SK-N-SH (cell line): ENCODE results near the gene SLC24A4. TPM values are rescaled to one million over a fixed set of nuclear protein-coding genes. Genes with fewer than 3 reads are reported as not detected.

Experiments
- CTCF ChIA-PET: fragments of 300-600, 350-600 bp; formaldehyde crosslinking; extraction: SDS; loops from one replicate; lab custom pipeline; 2021; lab: Yijun Ruan, JAX
- POLR2A ChIA-PET: fragments of 350-600 bp; sonication (Branson Sonifier 250); formaldehyde crosslinking; extraction: SDS; loops from one replicate; lab custom pipeline; 2020; ENCODE audit warnings: antibody characterized with exemption, inconsistent platforms; lab: Yijun Ruan, JAX
- DNase-seq: peaks from one replicate; pipeline ENCODE4 v3.0.0; 2012
- H2AFZ ChIP-seq: fragments of 200-600 bp; sonication (generic); 2 replicates; pipeline ENCODE4 v1.8.1; 2016; ENCODE audit warnings: antibody characterized with exemption, mild to moderate bottlenecking, low read depth
- H3F3A ChIP-seq: fragments of 200-600 bp; sonication (generic); replicated peaks from 2 replicates; pipeline ENCODE3; 2016; ENCODE audit warnings: antibody characterized with exemption, mild to moderate bottlenecking; ENCODE audit not compliant: insufficient read depth
- H3K27ac ChIP-seq, 2 experiments: fragments of 200-500 bp in 1 of 2; fragments of 200-600 bp in 1 of 2; sonication (Bioruptor generic) in 1 of 2; sonication (generic), shearing (Covaris generic) in 1 of 2; 2 replicates each; pipeline versions ENCODE4 v1.5.1 to v1.6.1; 2014 to 2016; ENCODE audit warnings: low read depth in 2 of 2, inconsistent platforms in 1 of 2, low read length in 1 of 2, mild to moderate bottlenecking in 1 of 2, mixed read lengths in 1 of 2
- H3K27me3 ChIP-seq: fragments of 200-600 bp; sonication (generic), shearing (Covaris generic); 2 replicates; pipeline ENCODE4 v1.6.1; 2016; ENCODE audit warnings: mixed run types; ENCODE audit not compliant: insufficient read depth
- H3K36me3 ChIP-seq, 2 experiments: fragments of 200-500 bp in 1 of 2; fragments of 200-600 bp in 1 of 2; sonication (Bioruptor generic) in 1 of 2; sonication (generic) in 1 of 2; replicated peaks in 1 of 2; 2 replicates each; pipeline versions ENCODE3 to v1.5.1; 2014 to 2016; ENCODE audit warnings: low read length in 1 of 2, mild to moderate bottlenecking in 1 of 2; ENCODE audit not compliant: insufficient read depth in 2 of 2, control insufficient read depth in 1 of 2
- H3K4me1 ChIP-seq, 2 experiments: fragments of 200-500 bp in 1 of 2; fragments of 200-600 bp in 1 of 2; sonication (Bioruptor generic) in 1 of 2; sonication (generic), shearing (Covaris generic) in 1 of 2; 2 replicates each; pipeline versions ENCODE4 v1.5.1 to v1.6.1; 2014 to 2016; ENCODE audit warnings: low read depth in 1 of 2, low read length in 1 of 2, mixed run types in 1 of 2; ENCODE audit not compliant: insufficient read depth in 2 of 2, control insufficient read depth in 1 of 2
- H3K4me2 ChIP-seq: fragments of 200-600 bp; sonication (generic), shearing (Covaris generic); 2 replicates; pipeline ENCODE4 v1.6.1; 2017; ENCODE audit warnings: mixed run types
- H3K4me3 ChIP-seq, 2 experiments: fragments of 200-500 bp in 1 of 2; fragments of 200-600 bp in 1 of 2; sonication (Bioruptor generic) in 1 of 2; sonication (generic), shearing (Covaris generic) in 1 of 2; 2 replicates each; pipeline versions ENCODE4 v1.5.1 to v1.8.1; 2014 to 2016; ENCODE audit warnings: low read depth in 2 of 2, inconsistent platforms in 1 of 2, low read length in 1 of 2, mild to moderate bottlenecking in 1 of 2, mixed read lengths in 1 of 2, moderate library complexity in 1 of 2
- H3K79me2 ChIP-seq: fragments of 200-600 bp; sonication (generic); 2 replicates; pipeline ENCODE4 v1.8.1; 2017; ENCODE audit warnings: mild to moderate bottlenecking; ENCODE audit not compliant: insufficient read depth
- H3K9ac ChIP-seq: fragments of 200-600 bp; sonication (generic); 2 replicates; pipeline ENCODE4 v1.6.1; 2017; ENCODE audit warnings: mixed run types
- H3K9me2 ChIP-seq: fragments of 200-600 bp; sonication (generic); 2 replicates; pipeline ENCODE4 v1.6.1; 2017; ENCODE audit warnings: mixed run types
- H3K9me3 ChIP-seq: fragments of 200-600 bp; sonication (generic); 2 replicates; pipeline ENCODE4 v1.6.1; 2017; ENCODE audit warnings: mixed run types, mild to moderate bottlenecking, moderate library complexity
- H4K20me1 ChIP-seq: fragments of 200-600 bp; sonication (generic); 2 replicates; pipeline ENCODE4 v1.6.1; 2017; ENCODE audit warnings: mild to moderate bottlenecking, mixed run types; ENCODE audit not compliant: insufficient read depth
- CHD2 ChIP-seq: fragments of 150-350 bp; IDR thresholded peaks from 2 replicates; pipeline ENCODE4 v1.6.1; 2018; ENCODE audit warnings: low read length; ENCODE audit not compliant: partially characterized antibody
- EZH2phosphoT487 ChIP-seq: fragments of 200-600 bp; sonication (generic); IDR thresholded peaks from 2 replicates; pipeline ENCODE4 v1.6.1; 2017; ENCODE audit warnings: low read depth, mixed run types, mild to moderate bottlenecking, antibody characterized with exemption, moderate library complexity, borderline replicate concordance
- FOXM1 ChIP-seq: IDR thresholded peaks from 2 replicates; pipeline ENCODE4 v1.4.0; 2012; ENCODE audit warnings: low read depth, mild to moderate bottlenecking
- GABPA ChIP-seq: IDR thresholded peaks from 2 replicates; pipeline ENCODE4 v1.4.0; 2012; ENCODE audit warnings: low read depth, mild to moderate bottlenecking
- GATA2 ChIP-seq: sonication (generic); formaldehyde crosslinking; IDR thresholded peaks from 2 replicates; pipeline ENCODE4 v1.5.0; 2020; ENCODE audit warnings: mild to moderate bottlenecking, missing genetic modification reagents
- MEF2A ChIP-seq: IDR thresholded peaks from 2 replicates; pipeline ENCODE4 v1.4.0; 2012; ENCODE audit warnings: low read depth, borderline replicate concordance
- NRF1 ChIP-seq: IDR thresholded peaks from 2 replicates; pipeline ENCODE4 v1.6.1; 2012; ENCODE audit warnings: low read depth, mild to moderate bottlenecking, low read length
- RFX5 ChIP-seq: IDR thresholded peaks from 2 replicates; pipeline ENCODE4 v1.6.1; 2012; ENCODE audit warnings: mild to moderate bottlenecking, improper control_type of control experiment, low read length
- SIN3A ChIP-seq: IDR thresholded peaks from 2 replicates; pipeline ENCODE4 v1.6.1; 2012; ENCODE audit warnings: low read depth, mild to moderate bottlenecking, low read length, moderate library complexity, borderline replicate concordance
- USF2 ChIP-seq: fragments of 150-350 bp; IDR thresholded peaks from 2 replicates; pipeline ENCODE4 v1.6.1; 2017; ENCODE audit warnings: antibody characterized with exemption, low read length, low read depth, borderline replicate concordance
- YY1 ChIP-seq: IDR thresholded peaks from 2 replicates; pipeline ENCODE4 v1.4.0; 2012; ENCODE audit warnings: low read depth, mild to moderate bottlenecking
- WGBS: methylation state at CpG from one replicate; pipeline ENCODE4 v1.1.6; 2017; ENCODE audit warnings: low lambda C conversion rate; 5-methylcytosine and 5-hydroxymethylcytosine counted together
- polyA plus RNA-seq, 3 experiments: library from polyadenylated mRNA; depleted of rRNA; stranded (reverse); fragments of >200 nt; gene quantifications; 2 replicates each; pipeline ENCODE4 v1.2.3, GENCODE V29; 2012
- TF ChIP-seq, protein P1 (sequence below): IDR thresholded peaks from 2 replicates; pipeline ENCODE4; 2012
- TF ChIP-seq, protein P2 (sequence below): IDR thresholded peaks from 2 replicates; pipeline ENCODE4 v1.4.0; 2012; ENCODE audit warnings: low read depth, borderline replicate concordance
- TF ChIP-seq, protein P3 (sequence below): IDR thresholded peaks from 2 replicates; pipeline ENCODE4 v1.6.1; 2012; ENCODE audit warnings: mild to moderate bottlenecking, low read depth, low read length, moderate library complexity

SLC24A4 gene
- polyA plus RNA-seq, 1 of the 3 experiments (the other 2 are of a cell fraction) = 0.07 TPM

DNA sequence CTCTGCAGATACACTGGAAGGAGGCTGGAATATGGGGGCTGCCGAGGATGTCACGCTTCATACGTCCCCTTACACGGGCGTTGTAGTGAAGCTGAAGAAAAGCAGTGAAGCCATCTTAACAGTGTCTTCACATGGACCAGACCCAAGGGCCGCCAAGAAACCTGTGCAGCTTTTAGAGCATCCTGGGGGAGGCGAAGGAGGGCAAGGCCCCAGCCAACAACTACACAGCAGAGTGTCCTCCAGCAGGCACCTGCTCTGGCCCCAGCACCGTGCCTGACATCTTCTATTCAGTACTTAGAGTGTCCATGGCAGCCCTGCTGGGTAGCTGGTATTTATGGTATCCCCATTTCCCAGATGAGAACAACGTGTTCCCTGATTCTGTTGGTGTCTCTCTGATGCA, 141.8 kb downstream of the SLC24A4 start (continued):
- TF ChIP-seq, protein P1, sequence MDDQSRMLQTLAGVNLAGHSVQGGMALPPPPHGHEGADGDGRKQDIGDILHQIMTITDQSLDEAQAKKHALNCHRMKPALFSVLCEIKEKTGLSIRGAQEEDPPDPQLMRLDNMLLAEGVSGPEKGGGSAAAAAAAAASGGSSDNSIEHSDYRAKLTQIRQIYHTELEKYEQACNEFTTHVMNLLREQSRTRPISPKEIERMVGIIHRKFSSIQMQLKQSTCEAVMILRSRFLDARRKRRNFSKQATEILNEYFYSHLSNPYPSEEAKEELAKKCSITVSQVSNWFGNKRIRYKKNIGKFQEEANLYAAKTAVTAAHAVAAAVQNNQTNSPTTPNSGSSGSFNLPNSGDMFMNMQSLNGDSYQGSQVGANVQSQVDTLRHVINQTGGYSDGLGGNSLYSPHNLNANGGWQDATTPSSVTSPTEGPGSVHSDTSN = no peak
- TF ChIP-seq, protein P2, sequence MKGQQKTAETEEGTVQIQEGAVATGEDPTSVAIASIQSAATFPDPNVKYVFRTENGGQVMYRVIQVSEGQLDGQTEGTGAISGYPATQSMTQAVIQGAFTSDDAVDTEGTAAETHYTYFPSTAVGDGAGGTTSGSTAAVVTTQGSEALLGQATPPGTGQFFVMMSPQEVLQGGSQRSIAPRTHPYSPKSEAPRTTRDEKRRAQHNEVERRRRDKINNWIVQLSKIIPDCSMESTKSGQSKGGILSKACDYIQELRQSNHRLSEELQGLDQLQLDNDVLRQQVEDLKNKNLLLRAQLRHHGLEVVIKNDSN = no peak
- no peak for TF ChIP-seq FOXM1

- TF ChIP-seq RFX5 (no peak), CHD2 (no peak), NRF1 (no peak), GABPA (no peak), USF2 (no peak), MEF2A (no peak), EZH2phosphoT487 (no peak), SIN3A (no peak), GATA2 (no peak), YY1 (no peak)
- TF ChIP-seq, protein P3, sequence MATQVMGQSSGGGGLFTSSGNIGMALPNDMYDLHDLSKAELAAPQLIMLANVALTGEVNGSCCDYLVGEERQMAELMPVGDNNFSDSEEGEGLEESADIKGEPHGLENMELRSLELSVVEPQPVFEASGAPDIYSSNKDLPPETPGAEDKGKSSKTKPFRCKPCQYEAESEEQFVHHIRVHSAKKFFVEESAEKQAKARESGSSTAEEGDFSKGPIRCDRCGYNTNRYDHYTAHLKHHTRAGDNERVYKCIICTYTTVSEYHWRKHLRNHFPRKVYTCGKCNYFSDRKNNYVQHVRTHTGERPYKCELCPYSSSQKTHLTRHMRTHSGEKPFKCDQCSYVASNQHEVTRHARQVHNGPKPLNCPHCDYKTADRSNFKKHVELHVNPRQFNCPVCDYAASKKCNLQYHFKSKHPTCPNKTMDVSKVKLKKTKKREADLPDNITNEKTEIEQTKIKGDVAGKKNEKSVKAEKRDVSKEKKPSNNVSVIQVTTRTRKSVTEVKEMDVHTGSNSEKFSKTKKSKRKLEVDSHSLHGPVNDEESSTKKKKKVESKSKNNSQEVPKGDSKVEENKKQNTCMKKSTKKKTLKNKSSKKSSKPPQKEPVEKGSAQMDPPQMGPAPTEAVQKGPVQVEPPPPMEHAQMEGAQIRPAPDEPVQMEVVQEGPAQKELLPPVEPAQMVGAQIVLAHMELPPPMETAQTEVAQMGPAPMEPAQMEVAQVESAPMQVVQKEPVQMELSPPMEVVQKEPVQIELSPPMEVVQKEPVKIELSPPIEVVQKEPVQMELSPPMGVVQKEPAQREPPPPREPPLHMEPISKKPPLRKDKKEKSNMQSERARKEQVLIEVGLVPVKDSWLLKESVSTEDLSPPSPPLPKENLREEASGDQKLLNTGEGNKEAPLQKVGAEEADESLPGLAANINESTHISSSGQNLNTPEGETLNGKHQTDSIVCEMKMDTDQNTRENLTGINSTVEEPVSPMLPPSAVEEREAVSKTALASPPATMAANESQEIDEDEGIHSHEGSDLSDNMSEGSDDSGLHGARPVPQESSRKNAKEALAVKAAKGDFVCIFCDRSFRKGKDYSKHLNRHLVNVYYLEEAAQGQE = no peak
- TF ChIP-seq, protein P2 = no peak
- DNase-seq = no peak
- Histone ChIP-seq H3K36me3 (no peaks in the 10 kb centered on the region), H4K20me1 (no peaks in the 10 kb centered on the region), H3K27ac (no peak overlapping the region), H3F3A (no peaks in the 10 kb centered on the region), H3K4me2 (no peak overlapping the region), H3K4me1 (peaks cover 0 to 4% of the 10 kb centered on the region in 2 experiments; a peak in 1 of 4 replicates), H3K27me3 (no peaks in the 10 kb centered on the region), H3K9ac (no peak overlapping the region), H3K4me3 (no peak overlapping the region), H3K9me3 (no peaks in the 10 kb centered on the region), H3K79me2 (no peaks in the 10 kb centered on the region), H2AFZ (no peak overlapping the region), H3K9me2 (no peaks in the 10 kb centered on the region)
- ChIA-PET CTCF (interaction anchor here (1.1 to 1.2 kb wide), 2 partner anchors 8 to 10 kb away, joined by 3 read pairs; no protein-coding TSS in a partner anchor), POLR2A (no interaction called here)
- 64% methylated on average over 9 of the region's 13 CpGs for WGBS
These were observed 142.5 kb downstream of the SLC24A4 start for GRCh38 chr14:92465353-92466055.
